MCF 10A (cell line): ENCODE measurements around the gene TNRC18. TPM values are rescaled to one million over a fixed set of nuclear protein-coding genes. Genes with fewer than 3 reads are reported as not detected.
A peak's percentile ranks its signal among the peaks of the same experiment; 100 is the strongest.

Source experiments
- BruUV-seq: library from RNA; stranded (reverse); fragments of 400-500 nt; replicated peaks from 2 replicates; lab custom pipeline; 2021; lab: Mats Ljungman, UMichigan
- CTCF ChIA-PET: fragments of 300-600 bp; sonication (Branson Sonifier 250); formaldehyde crosslinking; extraction: SDS; loops from one replicate; lab custom pipeline; 2021; ENCODE audit warnings: antibody characterized with exemption, inconsistent platforms; lab: Yijun Ruan, JAX
- POLR2A ChIA-PET: fragments of 300-600, 350-650 bp; sonication (Branson Sonifier 250); formaldehyde crosslinking; extraction: SDS; loops from one replicate; lab custom pipeline; 2020; ENCODE audit warnings: antibody characterized with exemption, inconsistent platforms; lab: Yijun Ruan, JAX
- DNase-seq: peaks from one replicate; pipeline ENCODE4 v3.0.0-alpha.2; 2018; ENCODE audit not compliant: unreplicated experiment
- H3K27ac Mint-ChIP-seq: one replicate; pipeline ENCODE4 v1.8.0; 2022; ENCODE audit warnings: mild to moderate bottlenecking, low read depth, mixed read lengths; ENCODE audit not compliant: unreplicated experiment
- H3K27me3 Mint-ChIP-seq: one replicate; pipeline ENCODE4 v1.8.0; 2022; ENCODE audit warnings: mixed read lengths; ENCODE audit not compliant: insufficient read depth, unreplicated experiment
- H3K36me3 Mint-ChIP-seq: one replicate; pipeline ENCODE4 v1.8.0; 2022; ENCODE audit warnings: mild to moderate bottlenecking, moderate library complexity, mixed read lengths; ENCODE audit not compliant: insufficient read depth, unreplicated experiment
- H3K4me1 Mint-ChIP-seq: one replicate; pipeline ENCODE4 v1.8.0; 2022; ENCODE audit warnings: mixed read lengths; ENCODE audit not compliant: insufficient read depth, unreplicated experiment
- H3K4me3 Mint-ChIP-seq: one replicate; pipeline ENCODE4 v1.8.0; 2022; ENCODE audit warnings: mild to moderate bottlenecking, moderate library complexity, mixed read lengths; ENCODE audit not compliant: unreplicated experiment
- H3K9me3 Mint-ChIP-seq: one replicate; pipeline ENCODE4 v1.8.0; 2022; ENCODE audit warnings: mixed read lengths; ENCODE audit not compliant: unreplicated experiment
- CTCF ChIP-seq: fragments of 200-600 bp; IDR thresholded peaks from one replicate; pipeline ENCODE4 v1.8.0; 2022; ENCODE audit warnings: antibody characterized with exemption, mild to moderate bottlenecking; ENCODE audit not compliant: unreplicated experiment
- intact Hi-C: fragments of 100-400 bp; cut with micrococcal nuclease; formaldehyde crosslinking; loops from 2 replicates; pipeline ENCODE4 v1.14.1; 2022
- total RNA-seq: library from RNA; stranded (reverse); gene quantifications from 2 replicates; pipeline ENCODE4 v1.2.3, GENCODE V29; 2022

Gene TNRC18
- total RNA-seq, 1 experiment from 2014 or later: 132 TPM

GRCh38 chr7:5424749-5425506 is 1.3 kb upstream of the TNRC18 start:
- peaks cover 6% of the 10 kb centered on the region for H3K4me1 Mint-ChIP-seq
- no peaks in the 10 kb centered on the region for H3K27me3 Mint-ChIP-seq
- ChIA-PET POLR2A (interaction anchor here (0.6 to 3.1 kb wide), 23 partner anchors 8 to 680 kb away, joined by 3 to 14 read pairs (median 4); no protein-coding TSS in a partner anchor), CTCF (interaction anchor here (0.6 to 0.8 kb wide), 4 partner anchors 8 to 59 kb away, joined by 3 to 6 read pairs (median 4); no protein-coding TSS in a partner anchor)
- intact Hi-C loops: loop anchor here (1.0 kb wide), 1 partner anchor 28 kb away; no protein-coding TSS in a partner anchor
- H3K27ac Mint-ChIP-seq: peak overlapping the region; percentile 94
- no TSS peak for BruUV-seq
- H3K36me3 Mint-ChIP-seq: peaks cover 19% of the 10 kb centered on the region
- DNase-seq: peak; percentile 58
- no peaks in the 10 kb centered on the region for H3K9me3 Mint-ChIP-seq
- TF ChIP-seq CTCF: no peak
- peak overlapping the region; percentile 98 for H3K4me3 Mint-ChIP-seq

GRCh38 chr7:5423976-5424748 is 528 bp upstream of the TNRC18 start:
- TF ChIP-seq CTCF: no peak
- CTCF ChIA-PET: interaction anchor here (0.7 to 2.4 kb wide), 4 partner anchors 21 to 229 kb away, joined by 3 to 16 read pairs (median 5); no protein-coding TSS in a partner anchor

GRCh38 chr7:5422396-5423305 is 983 bp downstream of the TNRC18 start:
- no TSS peak for BruUV-seq
- Mint-ChIP-seq H3K4me1 (peaks cover 11% of the 10 kb centered on the region), H3K36me3 (peaks cover 32% of the 10 kb centered on the region), H3K27ac (peak overlapping the region; percentile 94), H3K9me3 (no peaks in the 10 kb centered on the region), H3K4me3 (peak overlapping the region; percentile 98), H3K27me3 (no peaks in the 10 kb centered on the region)
- ChIA-PET CTCF (interaction anchor here (0.6 to 2.4 kb wide), 3 partner anchors 15 to 28 kb away, joined by 3 to 16 read pairs (median 5); no protein-coding TSS in a partner anchor), POLR2A (interaction anchor here (0.6 to 1.9 kb wide), 14 partner anchors 13 to 270 kb away, joined by 3 to 9 read pairs (median 3); no protein-coding TSS in a partner anchor)
- no peak for TF ChIP-seq CTCF
- intact Hi-C loops: no loop called here
- peak; percentile 44 for DNase-seq

More at GRCh38 chr7:5423976-5424748, 528 bp upstream of the TNRC18 start:
- intact Hi-C loops: loop anchor here (1.0 kb wide), 1 partner anchor 27 kb away; no protein-coding TSS in a partner anchor
- peak overlapping the region; percentile 94 for H3K27ac Mint-ChIP-seq
- POLR2A ChIA-PET: interaction anchor here (0.6 to 3.1 kb wide), 13 partner anchors 13 to 268 kb away, joined by 3 to 11 read pairs (median 4); no protein-coding TSS in a partner anchor
- no peaks in the 10 kb centered on the region for H3K4me1 Mint-ChIP-seq
- H3K9me3 Mint-ChIP-seq: no peaks in the 10 kb centered on the region
- peaks cover 25% of the 10 kb centered on the region for H3K36me3 Mint-ChIP-seq
- no peaks in the 10 kb centered on the region for H3K27me3 Mint-ChIP-seq
- H3K4me3 Mint-ChIP-seq: peak overlapping the region; percentile 98
- DNase-seq: peak; percentile 99
- BruUV-seq: no TSS peak
